ENCODE data around the gene SLMAP.

SLMAP gene

GRCh38 chr3:57896691-57897090 is 140.6 kb downstream of the SLMAP start:
- no peak for DNase-seq

DNA sequence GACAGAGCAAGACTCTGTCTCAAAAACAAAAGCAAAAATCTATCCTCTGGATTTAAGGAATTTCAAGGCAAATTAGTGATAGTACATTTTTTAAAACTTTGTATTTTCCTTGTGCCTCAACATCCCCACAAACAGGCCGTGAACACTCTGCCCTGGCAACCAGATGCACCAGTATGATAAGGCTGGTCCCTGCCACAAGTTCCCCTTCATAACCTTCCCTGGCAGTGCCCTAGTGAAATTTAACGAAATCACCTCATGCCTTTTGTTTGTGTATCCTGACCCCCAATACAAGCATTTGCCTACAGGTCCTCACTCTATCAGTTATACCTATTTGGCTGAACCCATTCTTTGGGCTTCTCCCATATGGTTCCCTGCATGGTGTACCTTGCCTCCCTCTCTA is 144.7 kb downstream of the SLMAP start:
- no peak for DNase-seq

DNA sequence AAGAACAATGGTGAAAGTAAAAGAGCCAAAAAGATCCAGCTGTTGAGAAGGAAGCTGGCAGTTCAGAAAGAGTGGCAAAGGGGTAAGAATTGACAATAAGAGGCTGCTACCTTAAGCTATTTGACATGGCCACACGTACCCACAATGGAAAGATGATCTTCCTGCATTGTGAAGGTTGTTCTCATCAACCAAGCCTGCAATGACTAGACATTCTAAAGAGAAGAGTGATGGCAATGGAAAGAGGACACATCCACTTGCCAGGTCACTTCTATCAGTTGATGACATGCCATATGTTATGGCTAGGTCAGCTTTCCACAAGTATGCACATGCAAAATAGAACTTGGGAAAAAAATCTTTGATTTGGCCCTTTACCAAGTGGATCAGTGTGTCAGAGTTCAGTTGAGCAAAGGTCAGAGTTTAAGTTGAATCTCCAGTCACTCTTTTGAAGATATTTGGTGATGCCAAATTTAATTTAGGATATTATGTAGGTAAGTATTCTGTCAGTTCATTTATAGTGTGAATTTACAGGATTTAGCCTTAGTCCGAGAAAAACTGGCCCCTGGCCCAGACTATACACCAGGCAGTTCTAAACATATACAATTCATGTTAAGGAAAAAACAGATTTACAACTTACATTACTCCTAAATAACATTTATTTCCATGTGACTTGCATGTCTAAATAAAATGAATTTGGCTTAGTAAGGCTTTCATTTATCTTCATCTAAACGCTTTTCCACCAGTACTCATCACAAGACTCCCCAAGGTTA is 147.2 kb downstream of the SLMAP start:
- DNase-seq: no peak

GRCh38 chr3:57910990-57911389 is 154.9 kb downstream of the SLMAP start:
- no peak for DNase-seq

DNA sequence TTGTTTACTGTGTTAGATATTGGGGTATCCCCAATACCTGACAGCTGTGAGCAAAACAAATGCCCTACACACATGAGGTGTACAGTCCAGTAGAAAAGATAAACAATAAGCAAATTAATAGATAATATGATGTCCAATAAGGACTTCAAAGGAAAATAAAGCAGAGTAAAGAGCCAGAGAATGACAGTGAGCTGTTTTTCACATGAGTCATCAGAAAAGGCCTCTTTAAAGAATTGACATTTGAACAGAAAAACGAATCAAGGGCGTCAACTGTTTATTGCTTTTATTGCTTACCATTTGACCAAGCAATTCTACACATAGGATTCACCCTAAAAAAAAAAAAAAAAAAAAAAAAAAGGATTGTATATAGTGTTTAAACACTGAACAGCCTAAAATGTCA is 155.5 kb downstream of the SLMAP start:
- DNase-seq: no peak

- no peak for DNase-seq
Measured at GRCh38 chr3:57917601-57918000, 161.5 kb downstream of the SLMAP start.

- DNase-seq: peak; percentile 79
Measured at GRCh38 chr3:57918123-57918837, 162.2 kb downstream of the SLMAP start.

GRCh38 chr3:57919987-57920386 is 163.9 kb downstream of the SLMAP start:
- no peak for DNase-seq

DNA sequence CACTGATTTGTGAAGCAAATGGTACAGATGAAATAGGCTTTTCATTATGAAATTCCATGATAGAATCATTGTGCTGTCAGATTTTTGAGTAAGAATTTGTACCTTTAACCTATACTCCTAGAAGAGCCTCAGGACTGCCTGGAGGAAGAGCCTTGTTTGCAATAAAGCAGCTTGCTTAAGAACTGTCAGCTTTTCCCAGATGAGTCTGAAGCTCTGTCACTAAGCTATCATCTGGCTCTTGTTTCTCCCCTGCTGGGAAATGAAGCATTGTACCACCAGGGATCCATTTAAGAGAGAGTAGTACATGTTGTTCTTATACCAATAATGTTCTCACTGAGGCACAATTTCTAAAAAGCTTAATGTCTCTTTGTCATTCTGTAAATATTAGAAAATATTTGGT is 167.0 kb downstream of the SLMAP start:
- no peak for DNase-seq

GRCh38 chr3:57923752-57924151 is 167.6 kb downstream of the SLMAP start:
- no peak for DNase-seq

DNA sequence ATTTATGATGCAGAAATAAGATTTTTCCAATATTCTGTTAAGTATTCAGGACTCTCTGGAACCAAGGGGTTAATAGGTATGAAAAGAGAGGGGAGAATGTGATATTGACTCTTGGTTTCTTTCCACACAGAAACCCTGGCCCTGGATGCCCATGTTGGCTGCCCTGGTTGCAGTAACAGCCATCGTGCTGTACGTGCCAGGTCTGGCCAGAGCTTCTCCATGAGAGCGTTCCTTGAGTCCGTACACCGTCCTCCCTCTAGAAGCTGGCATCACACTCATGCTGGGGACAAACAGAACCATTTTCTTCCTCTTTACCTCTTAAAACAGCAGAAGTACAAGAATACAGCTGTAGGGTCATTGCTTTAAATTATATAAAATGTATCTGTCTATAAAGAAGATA is 171.1 kb downstream of the SLMAP start:
- no peak for DNase-seq

GRCh38 chr3:57927916-57928315 is 171.8 kb downstream of the SLMAP start:
- DNase-seq: no peak

GRCh38 chr3:57928511-57928910 is 172.4 kb downstream of the SLMAP start:
- no peak for DNase-seq

- no peak for DNase-seq
Measured at GRCh38 chr3:57929988-57930387, 173.9 kb downstream of the SLMAP start.

GRCh38 chr3:57933602-57934001 is 177.5 kb downstream of the SLMAP start:
- DNase-seq: no peak

GRCh38 chr3:57934373-57934772 is 178.3 kb downstream of the SLMAP start:
- DNase-seq: no peak

DNA sequence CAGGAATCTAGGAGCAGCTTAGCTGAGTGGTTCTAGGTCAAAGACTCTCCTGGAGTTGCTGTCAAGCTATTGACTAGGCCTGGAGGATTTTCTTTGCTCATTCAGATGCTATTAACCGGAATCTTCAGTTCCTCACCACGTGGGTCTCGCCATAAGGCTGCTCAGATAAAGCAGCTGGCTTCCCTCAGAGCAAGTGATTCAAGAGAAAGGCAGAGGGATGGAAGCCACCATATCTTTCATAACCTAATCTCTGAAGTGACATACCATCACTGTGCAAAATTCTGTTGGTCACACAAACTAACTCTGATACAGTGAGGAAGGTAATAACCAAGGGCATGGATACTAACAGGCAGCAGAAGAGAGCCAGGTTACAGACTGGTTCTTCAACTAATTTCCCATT is 179.4 kb downstream of the SLMAP start:
- DNase-seq: no peak

DNA sequence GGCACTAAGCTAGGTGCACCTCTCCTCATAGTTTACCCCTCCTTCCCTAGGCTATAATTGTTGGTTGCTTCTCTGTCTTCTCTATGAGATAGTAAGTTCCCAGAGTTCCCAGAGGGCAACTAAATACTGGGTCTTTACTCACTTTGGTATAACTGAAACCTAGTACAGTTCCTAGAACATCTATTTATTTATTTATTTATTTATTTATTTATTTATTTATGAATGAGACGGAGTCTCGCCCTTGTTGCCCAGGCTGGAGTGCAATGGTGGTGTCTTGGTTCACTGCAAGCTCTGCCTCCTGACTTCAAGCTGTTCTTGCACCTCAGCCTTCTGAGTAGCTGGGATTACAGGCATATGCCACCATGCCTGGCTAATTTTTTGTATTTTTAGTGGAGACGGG is 181.0 kb downstream of the SLMAP start:
- no peak for DNase-seq

DNA sequence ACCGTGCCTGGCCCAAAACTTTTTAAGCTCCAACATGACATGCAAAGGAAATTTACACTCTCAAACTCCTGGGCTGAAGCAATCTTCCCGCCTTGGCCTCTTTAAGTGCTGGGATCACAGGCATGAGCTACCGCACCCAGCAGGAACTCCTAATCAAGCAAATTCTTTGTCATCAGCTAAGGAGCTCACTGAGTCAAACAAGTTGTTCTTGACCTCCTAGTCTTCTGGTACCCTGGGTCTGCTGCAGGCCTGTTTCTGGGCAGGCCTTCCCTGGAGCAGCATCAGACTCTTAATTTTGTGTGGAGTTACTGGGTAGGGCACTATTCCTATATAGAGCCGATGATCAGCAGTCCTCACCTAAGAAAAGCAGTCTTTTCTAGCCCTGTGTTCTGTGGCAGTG is 183.7 kb downstream of the SLMAP start:
- no peak for DNase-seq

DNA sequence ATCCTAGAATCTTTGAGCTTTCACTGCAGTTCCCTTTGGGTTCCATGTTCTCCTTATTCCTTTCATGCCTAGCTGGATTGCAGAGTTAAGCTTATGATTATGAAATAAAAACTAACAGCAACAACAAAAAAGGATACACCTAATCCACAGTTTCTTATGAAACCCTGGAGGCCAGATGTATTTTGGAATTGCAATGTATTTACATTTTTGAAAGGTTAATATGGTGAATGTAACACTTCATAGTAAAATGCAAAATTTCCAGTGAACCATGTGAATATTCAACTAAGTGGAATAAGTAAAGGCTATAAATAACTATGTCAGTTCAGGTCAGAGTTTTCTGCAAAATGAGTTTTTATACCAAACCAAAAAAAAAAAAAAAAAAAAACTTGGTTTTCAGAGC is 186.3 kb downstream of the SLMAP start:
- DNase-seq: no peak

GRCh38 chr3:57942872-57943283 is 186.8 kb downstream of the SLMAP start:
- no peak for DNase-seq

DNA sequence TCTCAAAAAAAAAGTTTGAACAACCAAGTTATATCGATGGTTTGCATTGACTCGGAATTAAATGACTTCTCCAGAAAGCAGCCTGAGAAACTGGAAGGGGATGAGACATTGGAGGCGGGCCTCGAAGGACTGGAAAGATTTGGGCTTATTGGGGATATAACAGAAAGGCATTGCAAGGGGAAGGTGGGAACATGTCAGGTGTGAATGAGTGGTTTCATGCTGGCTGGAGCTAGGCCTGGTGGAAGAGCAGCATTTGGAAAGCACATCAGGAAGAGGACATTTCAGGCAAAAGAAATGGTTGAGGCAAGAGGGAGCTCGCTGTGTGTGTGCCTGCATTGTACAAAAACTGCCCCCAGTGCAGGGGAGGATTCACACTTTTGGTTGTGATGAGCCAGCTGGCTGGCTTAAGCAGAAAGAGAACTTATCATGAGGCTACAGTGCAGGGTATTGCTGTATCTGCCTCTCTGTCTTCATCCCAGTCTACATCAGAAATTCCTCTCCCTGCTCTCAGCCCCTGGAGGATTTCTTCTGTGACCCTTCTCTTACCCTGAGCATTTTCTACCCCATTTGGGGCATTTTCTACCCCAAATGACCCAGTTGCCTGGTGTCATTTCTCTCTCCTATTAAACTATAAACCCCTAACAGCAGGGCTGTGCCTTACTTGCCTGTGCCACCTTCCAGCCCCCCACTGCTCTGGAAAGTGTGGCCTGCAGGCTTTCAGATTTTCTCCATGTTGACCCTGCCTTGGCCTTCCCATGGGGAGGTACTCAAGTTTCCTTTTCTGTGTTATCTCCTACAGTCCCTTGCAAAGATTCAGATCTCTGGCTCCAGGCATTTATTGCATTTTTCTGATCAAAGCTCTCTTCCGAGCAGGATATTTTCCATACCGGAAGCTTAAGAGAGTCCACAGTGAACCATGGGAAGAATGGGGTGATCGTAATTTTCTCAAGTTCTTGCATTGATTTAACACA is 187.7 kb downstream of the SLMAP start:
- DNase-seq: no peak

GRCh38 chr3:57946970-57947381 is 190.9 kb downstream of the SLMAP start:
- DNase-seq: no peak

Measured in amniotic stem cell (primary cell).